Stimulated activated naive CD4-positive, alpha-beta T cell treated with Interleukin-2 at 50 U/mL for 16 hours (primary cell): ENCODE results near the gene CCDC6.
"Not testable (repeated sequence)": the region's sequence is repeated elsewhere in the genome, so short reads cannot be mapped to it uniquely, and the experiment has no call there.

ENCODE experiments used
- DNase-seq: peaks from one replicate; lab custom pipeline; 2025; lab: John Stamatoyannopoulos, UW

The CCDC6 gene

DNA sequence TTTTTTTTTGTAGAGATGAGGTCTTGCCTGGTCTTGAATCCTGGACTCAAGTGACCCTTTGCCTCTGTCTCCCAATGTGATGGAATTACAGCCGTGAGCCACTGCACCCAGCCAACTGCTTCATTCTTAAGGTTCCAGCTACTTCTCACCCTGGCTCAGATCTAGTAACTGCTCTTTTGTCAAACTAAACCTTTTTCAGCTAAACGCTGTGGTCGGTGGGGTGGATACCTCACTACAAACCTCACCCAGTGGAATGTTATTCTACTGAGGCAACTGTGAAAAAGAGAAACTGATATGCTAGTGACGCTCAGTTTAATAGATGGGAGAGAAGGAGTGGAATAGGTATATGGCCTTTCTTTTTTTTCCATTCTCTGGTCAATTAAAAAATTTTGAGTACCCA, 151.4 kb downstream of the CCDC6 start:
- no peak for DNase-seq

GRCh38 chr10:59753267-59753666, 153.1 kb downstream of the CCDC6 start, which contains the start of gene MRLN:
Gene MRLN, minus strand, starts transcription at chr10:59753455.
- no peak for DNase-seq

- DNase-seq: no peak
Measured at GRCh38 chr10:59752278-59752940, 153.9 kb downstream of the CCDC6 start.

DNA sequence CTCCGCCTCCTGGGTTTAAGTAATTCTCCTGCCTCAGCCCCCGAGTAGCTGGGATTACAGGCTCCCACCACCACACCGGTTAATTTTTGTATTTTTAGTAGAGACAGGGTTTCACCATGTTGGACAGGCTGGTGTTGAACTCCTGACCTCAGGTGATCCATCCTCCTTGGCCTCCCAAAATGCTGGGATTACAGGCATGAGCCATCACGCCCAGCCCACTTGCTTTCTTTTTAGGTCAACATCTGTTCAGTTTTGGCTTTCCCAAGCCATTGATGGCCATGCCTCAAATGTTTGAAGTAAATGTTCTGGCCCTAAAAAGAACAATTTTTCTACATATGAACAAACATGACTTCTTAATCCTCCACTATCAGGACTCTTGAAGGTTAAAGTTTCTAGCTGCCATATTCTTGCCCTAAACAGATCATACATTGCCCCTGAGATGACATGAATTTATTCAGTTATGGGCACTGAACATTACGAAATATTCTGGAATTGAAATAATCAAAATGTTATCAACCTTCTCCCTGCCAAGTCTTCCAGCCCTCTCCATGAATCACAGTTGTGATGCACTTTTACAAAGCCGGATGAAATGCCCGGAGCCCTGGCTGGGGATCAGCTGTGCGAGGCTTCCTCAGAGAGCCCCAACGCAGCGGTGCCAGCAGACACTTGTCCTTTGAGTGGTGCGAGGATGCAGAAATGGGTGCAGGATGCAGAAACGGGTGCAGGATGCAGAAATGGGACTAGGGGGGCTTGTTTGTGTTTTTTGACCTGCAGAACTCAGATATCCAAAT, 156.0 kb downstream of the CCDC6 start:
- DNase-seq: no peak

DNA sequence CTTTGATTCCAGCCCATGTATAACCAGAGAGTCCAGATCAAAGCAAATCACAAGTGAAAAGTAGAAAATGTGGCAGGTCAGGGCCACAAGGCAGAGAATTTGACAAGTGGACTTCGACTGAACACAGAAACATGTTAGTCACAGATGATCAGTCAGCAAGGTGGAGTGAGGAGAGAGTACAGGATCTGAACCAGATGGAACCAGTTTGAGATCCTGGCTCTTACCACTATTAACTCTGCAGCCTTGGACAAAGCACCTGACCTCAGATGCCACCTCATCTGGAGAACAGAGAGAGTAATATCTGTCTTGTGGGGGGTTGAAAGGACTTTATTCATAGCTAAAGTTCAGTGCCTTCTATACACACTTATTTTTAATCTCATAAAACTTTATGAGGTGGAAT, 157.5 kb downstream of the CCDC6 start:
- DNase-seq: no peak

DNA sequence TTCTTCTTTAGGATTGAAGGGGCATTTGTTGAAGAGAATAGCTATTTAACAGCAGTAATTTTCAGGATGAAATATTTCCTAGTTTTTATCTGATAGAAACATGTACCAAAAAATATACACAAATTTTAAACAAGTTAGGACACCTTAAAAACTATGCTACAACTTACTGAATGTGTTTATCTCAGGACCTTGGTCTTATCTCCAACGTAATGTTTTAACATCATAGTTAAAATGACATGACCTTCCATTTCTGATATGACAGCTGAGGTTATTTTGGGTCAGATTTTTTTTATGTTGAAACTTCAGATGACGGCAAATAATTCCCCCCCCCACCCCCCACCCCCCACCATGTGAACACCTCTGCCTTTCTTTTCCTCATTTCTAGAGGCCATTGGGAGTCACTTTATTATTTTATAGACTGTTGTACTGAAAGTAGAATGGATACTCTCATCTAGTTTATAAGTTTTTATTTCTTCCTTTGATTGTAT, 161.1 kb downstream of the CCDC6 start:
- no peak for DNase-seq

- DNase-seq: not testable (repeated sequence)
Measured at GRCh38 chr10:59744762-59745161, 161.6 kb downstream of the CCDC6 start.

GRCh38 chr10:59744156-59744555, 162.2 kb downstream of the CCDC6 start:
- DNase-seq: not testable (repeated sequence)

GRCh38 chr10:59741583-59741982, 164.8 kb downstream of the CCDC6 start:
- no peak for DNase-seq

- no peak for DNase-seq
Measured at GRCh38 chr10:59741048-59741447, 165.3 kb downstream of the CCDC6 start.
